IMR-90 (cell line): ENCODE data around the gene NXPH4.

Experiments used
- CTCF ChIP-seq: conservative IDR thresholded peaks from 2 replicates; pipeline ENCODE4 v1.5.1; 2012; ENCODE audit warnings: mild to moderate bottlenecking, low read depth, low read length, improper control_type of control experiment
- MAFK ChIP-seq: IDR thresholded peaks from 2 replicates; pipeline ENCODE4 v1.6.1; 2012; ENCODE audit warnings: low read depth, low read length, improper control_type of control experiment
- POLR2A ChIP-seq: IDR thresholded peaks from 2 replicates; pipeline ENCODE4 v1.6.1; 2012; ENCODE audit warnings: mild to moderate bottlenecking, low read depth, low read length

GRCh38 chr12:57220770-57221168 lies 4.2 kb downstream of the NXPH4 start:
- TF ChIP-seq CTCF (no peak), POLR2A (no peak), MAFK (no peak)
